RWPE2 (cell line): ENCODE results near the gene RBM4.

Experiments
- ATAC-seq: fragments of 200-7000 bp; cut with Tn5 transposase; 3 replicates; pipeline ENCODE4 v1.9.1; 2021; ENCODE audit warnings: low read depth
- DNase-seq: peaks from one replicate; pipeline ENCODE4 v3.0.0-alpha.2; 2020; ENCODE audit warnings: low spot score
- H3K27ac ChIP-seq: fragments of 450-650 bp; 2 replicates; pipeline ENCODE4 v1.5.1; 2017; ENCODE audit warnings: mild to moderate bottlenecking; ENCODE audit not compliant: poor library complexity, severe bottlenecking
- H3K27me3 ChIP-seq: fragments of 250-450 bp; sonication (Bioruptor Pico); 2 replicates; pipeline ENCODE4 v1.5.1; 2021; ENCODE audit warnings: mild to moderate bottlenecking, moderate library complexity; ENCODE audit not compliant: insufficient read depth, poor library complexity, severe bottlenecking
- H3K36me3 ChIP-seq: fragments of 250-450 bp; sonication (Bioruptor Pico); 2 replicates; pipeline ENCODE4 v1.5.1; 2020; ENCODE audit warnings: low read depth, mild to moderate bottlenecking, moderate library complexity
- H3K4me1 ChIP-seq: fragments of 250-450 bp; sonication (Bioruptor Pico); 2 replicates; pipeline ENCODE4 v1.5.1; 2021; ENCODE audit warnings: mild to moderate bottlenecking, moderate library complexity; ENCODE audit not compliant: insufficient read depth, poor library complexity, severe bottlenecking
- H3K4me3 ChIP-seq: fragments of 250-450 bp; sonication (Bioruptor Pico); 2 replicates; pipeline ENCODE4 v1.5.1; 2021; ENCODE audit warnings: mild to moderate bottlenecking, moderate library complexity; ENCODE audit not compliant: severe bottlenecking
- H3K9me3 ChIP-seq: fragments of 250-450 bp; sonication (Bioruptor Pico); 2 replicates; pipeline ENCODE4 v1.5.1; 2021; ENCODE audit warnings: mild to moderate bottlenecking, moderate library complexity; ENCODE audit not compliant: severe bottlenecking
- CTCF ChIP-seq: fragments of 450-650 bp; IDR thresholded peaks from one replicate; pipeline ENCODE4 v1.5.1; 2017; ENCODE audit warnings: mild to moderate bottlenecking, moderate library complexity; ENCODE audit not compliant: poor library complexity, severe bottlenecking

The RBM4 gene

GRCh38 chr11:66649903-66650302, 11.4 kb downstream of the RBM4 start:
- no peak for ATAC-seq
- no peak for DNase-seq
- no peak for TF ChIP-seq CTCF
- H3K27ac ChIP-seq, result no peak overlapping the region
- peaks cover 88% of the 10 kb centered on the region for H3K36me3 ChIP-seq
- no peaks in the 10 kb centered on the region for H3K9me3 ChIP-seq
- H3K4me1 ChIP-seq, result no peaks in the 10 kb centered on the region
- no peak overlapping the region for H3K4me3 ChIP-seq
- no peaks in the 10 kb centered on the region for H3K27me3 ChIP-seq

- H3K27ac ChIP-seq, result no peak overlapping the region
- ATAC-seq (peak; percentile 19; the same call in 1 of the 3 replicates), DNase-seq (no peak)
- H3K4me3 ChIP-seq, result no peak overlapping the region
- H3K27me3 ChIP-seq, result no peaks in the 10 kb centered on the region
- peaks cover 79% of the 10 kb centered on the region for H3K36me3 ChIP-seq
- TF ChIP-seq CTCF, result no peak
- no peaks in the 10 kb centered on the region for H3K9me3 ChIP-seq
- H3K4me1 ChIP-seq, result no peaks in the 10 kb centered on the region
Measured at GRCh38 chr11:66651016-66651415, 12.5 kb downstream of the RBM4 start.

- peaks cover 76% of the 10 kb centered on the region for H3K36me3 ChIP-seq
- no peaks in the 10 kb centered on the region for H3K27me3 ChIP-seq
Measured at GRCh38 chr11:66652651-66653050, 14.1 kb downstream of the RBM4 start.

GRCh38 chr11:66653123-66653522, 14.6 kb downstream of the RBM4 start:
- Histone ChIP-seq H3K36me3 (peaks cover 76% of the 10 kb centered on the region), H3K27ac (no peak overlapping the region)
- no peak for TF ChIP-seq CTCF

More at GRCh38 chr11:66652651-66653050, 14.1 kb downstream of the RBM4 start:
- no peak for TF ChIP-seq CTCF
- H3K27ac ChIP-seq, result no peak overlapping the region
- no peaks in the 10 kb centered on the region for H3K9me3 ChIP-seq
- H3K4me3 ChIP-seq, result no peak overlapping the region
- ATAC-seq, result no peak
- H3K4me1 ChIP-seq, result no peaks in the 10 kb centered on the region
- DNase-seq, result no peak

GRCh38 chr11:66659763-66660162, 21.3 kb downstream of the RBM4 start:
- DNase-seq (no peak), ATAC-seq (no peak)
- no peaks in the 10 kb centered on the region for H3K4me1 ChIP-seq
- no peak overlapping the region for H3K4me3 ChIP-seq
- H3K36me3 ChIP-seq, result peaks cover 75% of the 10 kb centered on the region
- no peaks in the 10 kb centered on the region for H3K9me3 ChIP-seq
- no peak overlapping the region for H3K27ac ChIP-seq
- TF ChIP-seq CTCF, result no peak
- no peaks in the 10 kb centered on the region for H3K27me3 ChIP-seq

More at GRCh38 chr11:66653123-66653522, 14.6 kb downstream of the RBM4 start:
- no peak for DNase-seq
- H3K4me1 ChIP-seq, result no peaks in the 10 kb centered on the region
- no peaks in the 10 kb centered on the region for H3K9me3 ChIP-seq
- H3K4me3 ChIP-seq, result no peak overlapping the region
- no peaks in the 10 kb centered on the region for H3K27me3 ChIP-seq
- ATAC-seq, result peak; percentile 36; the same call in 2 of the 3 replicates
